ENCODE measurements around the gene BCL7A. TPM values are rescaled to one million over a fixed set of nuclear protein-coding genes. Genes with fewer than 3 reads are reported as not detected.
"Not testable (repeated sequence)": the region's sequence is repeated elsewhere in the genome, so short reads cannot be mapped to it uniquely, and the experiment has no call there.

The BCL7A gene
- total RNA-seq (2014; rRNA removed; shearing (Covaris generic)), result 10.6 and 16.1 TPM in 2 replicates

DNA sequence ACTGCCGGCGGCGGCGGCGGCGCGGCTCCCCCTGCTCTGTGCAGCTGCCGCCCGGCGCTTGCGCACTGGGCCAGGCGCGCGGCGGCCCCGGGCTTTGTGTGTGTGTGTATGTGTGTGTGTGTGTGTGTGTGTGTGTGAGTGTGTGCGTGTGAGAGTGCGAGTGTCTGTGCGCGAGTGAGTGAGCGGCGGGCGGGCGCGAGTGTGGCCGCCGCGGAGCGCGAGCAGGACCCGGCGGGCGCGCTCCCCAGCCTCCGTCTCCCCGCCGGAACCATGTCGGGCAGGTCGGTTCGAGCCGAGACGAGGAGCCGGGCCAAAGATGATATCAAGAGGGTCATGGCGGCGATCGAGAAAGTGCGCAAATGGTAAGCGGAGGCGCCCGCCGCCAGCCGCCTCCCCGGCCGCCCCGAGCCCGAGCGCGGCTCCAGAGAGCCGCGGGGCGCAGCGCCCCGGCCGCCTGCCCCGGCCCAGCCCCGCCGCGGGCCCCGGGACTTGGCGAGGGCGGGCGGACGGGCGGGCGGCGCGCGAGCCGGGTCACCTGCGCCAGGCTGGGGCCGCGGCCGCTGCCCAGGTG, at the start of gene BCL7A:
TSS of gene BCL7A (plus strand) at position 63 of the 571 bp plus-strand sequence. CDS start at position 271, 208 bp downstream.
- in situ Hi-C loops (cut with HindIII; ENCODE audit: low sequenced_read_pairs), result no loop called here
- DNase-seq (ENCODE audit: low spot score), result peak; percentile 69

DNA sequence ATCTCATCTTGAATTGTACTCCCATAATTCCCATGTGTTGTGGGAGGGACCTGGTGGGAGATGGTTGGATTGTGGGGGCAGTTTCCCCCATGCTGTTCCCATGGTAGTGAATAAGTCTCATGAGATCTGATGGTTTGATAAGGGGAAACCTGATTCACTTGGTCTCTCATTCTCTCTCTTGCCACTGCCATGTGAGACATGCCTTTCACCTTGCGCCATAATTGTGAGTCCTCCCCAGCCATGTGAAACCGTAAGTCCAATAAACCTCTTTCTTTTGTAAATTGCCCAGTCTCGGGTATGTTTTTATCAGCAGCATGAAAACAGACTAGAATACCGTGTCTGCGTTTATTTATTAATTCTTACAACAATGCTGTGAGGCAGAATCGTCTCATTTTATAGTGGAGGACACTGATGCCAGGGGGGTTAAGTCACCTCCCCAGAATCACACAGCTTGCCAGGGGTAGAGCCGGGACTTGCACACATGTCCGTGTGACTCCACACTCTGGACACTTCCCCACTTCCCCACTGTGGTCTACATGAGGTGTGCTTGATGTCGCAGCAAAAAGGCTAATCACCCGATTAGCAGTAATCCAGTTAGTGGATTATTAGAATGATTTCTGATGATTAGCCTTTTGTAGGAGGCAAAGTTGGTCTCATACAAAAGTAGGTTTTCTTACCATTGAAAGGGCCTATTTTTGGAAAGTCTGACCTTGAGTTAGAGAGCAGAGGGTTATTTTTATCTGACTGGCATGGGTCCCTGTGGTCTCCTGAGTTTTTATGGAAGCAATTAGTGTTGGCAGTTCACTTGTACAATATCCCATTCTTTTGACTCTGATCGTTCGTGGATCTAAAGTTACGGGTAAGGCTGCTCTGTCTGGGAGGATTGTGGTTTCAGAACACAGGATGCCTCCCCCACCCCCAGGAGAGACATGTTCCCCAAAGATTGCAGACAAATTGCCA, 47.4 kb upstream of the BCL7A start:
- DNase-seq (ENCODE audit: low spot score), result no peak
- in situ Hi-C loops (cut with HindIII; ENCODE audit: low sequenced_read_pairs), result no loop called here

DNA sequence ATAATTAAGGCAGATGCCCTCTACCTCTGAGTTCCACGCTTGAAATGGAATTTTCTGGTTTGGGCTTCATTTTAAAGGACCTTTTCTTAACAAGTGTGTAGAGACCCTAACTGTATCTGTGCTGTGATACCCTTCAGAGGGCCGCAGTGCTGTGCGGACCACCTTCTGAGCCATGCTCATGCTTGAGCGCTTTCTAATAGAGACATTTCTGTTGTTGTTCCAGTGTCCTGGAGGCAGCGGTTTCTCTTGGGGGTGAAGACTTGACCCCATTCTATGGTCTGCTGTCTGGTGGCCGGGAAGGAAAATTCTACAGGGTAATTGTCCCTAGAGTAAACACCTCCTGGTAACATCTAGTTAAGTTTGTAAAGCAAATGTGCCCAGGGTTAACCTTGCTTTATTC, 46.7 kb upstream of the BCL7A start:
- in situ Hi-C loops (cut with HindIII; ENCODE audit: low sequenced_read_pairs), result no loop called here
- DNase-seq (ENCODE audit: low spot score), result no peak

DNA sequence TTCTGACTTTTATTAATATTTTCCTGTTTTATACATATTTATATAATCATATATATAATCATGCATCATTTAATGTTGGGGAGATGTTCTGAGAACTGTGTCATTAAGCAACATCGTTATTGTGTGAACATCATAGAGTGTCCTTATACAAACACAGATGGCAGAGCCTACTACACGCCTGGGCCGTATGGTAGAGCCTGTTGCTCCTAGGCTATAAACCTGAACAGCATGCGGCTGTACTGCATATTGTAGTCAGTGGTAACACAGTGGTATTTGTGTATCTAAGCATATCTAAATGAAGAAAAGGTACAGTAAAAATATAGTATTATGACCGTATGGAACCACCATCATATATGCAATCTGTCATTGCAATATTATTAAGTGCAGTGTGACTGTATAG, 44.7 kb upstream of the BCL7A start:
- DNase-seq (ENCODE audit: low spot score), result no peak
- in situ Hi-C loops (cut with HindIII; ENCODE audit: low sequenced_read_pairs), result no loop called here

DNA sequence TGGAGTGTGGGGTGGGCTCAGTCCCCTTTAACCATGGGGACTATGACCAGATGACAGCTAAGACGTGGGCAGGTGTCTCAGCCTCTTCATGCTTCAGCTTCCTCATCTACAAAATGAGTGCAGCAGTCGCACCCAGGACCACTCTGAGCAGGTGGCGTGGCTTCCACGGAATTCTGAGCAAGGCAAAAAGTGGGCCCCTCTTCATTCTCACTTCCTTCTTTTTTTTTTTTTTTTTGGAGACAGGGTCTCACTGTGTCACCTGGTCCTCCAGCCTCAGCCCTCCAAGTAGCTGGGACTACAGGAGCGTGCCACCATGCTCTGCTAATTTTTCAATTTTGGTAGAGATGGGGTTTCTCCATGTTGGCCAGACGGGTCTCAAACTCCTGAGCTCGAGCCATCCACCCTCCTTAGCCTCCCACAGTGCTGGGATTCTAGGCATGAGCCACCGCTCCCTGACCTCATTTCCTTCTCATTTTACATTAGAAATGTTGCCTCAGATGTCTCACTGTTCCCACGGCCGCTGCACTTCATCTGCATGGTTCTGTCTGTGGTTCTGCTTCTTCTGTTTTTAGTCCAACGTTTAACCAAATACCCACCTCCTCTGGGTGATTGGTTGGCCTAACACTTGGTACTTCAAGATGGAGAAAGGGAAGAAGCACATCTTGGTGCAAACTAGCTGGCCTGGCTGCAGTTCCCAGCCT, 41.3 kb upstream of the BCL7A start:
- DNase-seq (ENCODE audit: low spot score), result no peak
- in situ Hi-C loops (cut with HindIII; ENCODE audit: low sequenced_read_pairs), result no loop called here

DNA sequence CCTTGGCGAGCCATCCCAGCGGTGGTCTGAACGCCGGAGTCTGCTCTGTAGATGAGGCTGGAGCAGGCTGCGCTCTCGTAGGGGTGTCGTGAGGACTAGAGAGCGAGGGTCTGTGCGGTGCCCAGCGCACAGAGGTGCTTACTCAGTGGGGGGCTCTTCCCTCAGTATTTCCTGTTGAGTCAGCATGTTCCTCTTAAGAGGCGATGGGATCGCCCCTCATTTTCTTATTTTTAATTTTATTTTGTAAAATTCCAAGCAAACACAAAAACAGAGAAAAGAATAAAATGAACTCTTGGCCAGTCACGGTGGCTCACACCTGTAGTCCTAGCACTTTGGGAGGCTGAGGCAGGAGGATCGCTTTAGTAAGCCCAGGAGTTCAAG, 40.8 kb upstream of the BCL7A start:
- in situ Hi-C loops (cut with HindIII; ENCODE audit: low sequenced_read_pairs), result no loop called here
- no peak for DNase-seq (ENCODE audit: low spot score)

DNA sequence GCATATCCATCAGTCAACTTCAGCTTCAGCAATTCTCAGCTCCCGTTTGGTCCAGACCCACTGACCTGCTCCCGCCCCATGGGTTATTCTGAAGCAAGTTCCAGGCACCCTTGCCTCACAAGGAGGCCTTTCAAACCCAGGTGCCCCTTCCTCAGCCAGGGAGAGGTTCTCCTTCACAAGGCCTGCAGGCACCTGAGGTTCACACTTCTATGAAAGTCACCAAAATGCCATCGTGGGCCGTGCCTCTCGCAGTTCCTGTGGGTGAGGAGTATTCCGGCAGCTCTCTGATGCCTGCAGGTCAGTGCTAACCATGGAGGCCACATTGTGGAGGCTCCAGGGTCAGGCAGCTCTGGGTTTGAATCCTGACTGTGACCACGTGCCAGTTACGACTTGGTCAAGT, 40.2 kb upstream of the BCL7A start:
- DNase-seq (ENCODE audit: low spot score), result no peak
- in situ Hi-C loops (cut with HindIII; ENCODE audit: low sequenced_read_pairs), result no loop called here

DNA sequence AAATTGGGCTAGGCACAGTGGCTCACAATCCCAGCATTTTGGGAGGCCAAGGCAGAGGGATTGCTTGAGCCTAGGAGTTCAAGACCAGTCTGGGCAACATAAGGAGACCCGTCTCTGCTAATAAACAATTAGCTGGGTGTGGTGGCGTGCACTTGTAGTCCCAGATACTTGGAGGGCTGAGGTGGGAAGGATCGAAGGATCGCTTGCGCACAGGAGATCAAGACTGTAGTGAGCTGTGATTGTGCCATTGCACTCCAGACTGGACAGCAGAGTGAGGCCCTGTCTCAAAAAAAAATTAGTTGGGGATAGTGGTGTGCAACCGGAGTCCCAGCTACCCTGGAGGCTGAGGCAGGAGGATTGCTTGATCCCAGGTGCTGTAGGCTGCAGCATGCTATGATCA, 38.7 kb upstream of the BCL7A start:
- in situ Hi-C loops (cut with HindIII; ENCODE audit: low sequenced_read_pairs), result no loop called here
- no peak for DNase-seq (ENCODE audit: low spot score)

DNA sequence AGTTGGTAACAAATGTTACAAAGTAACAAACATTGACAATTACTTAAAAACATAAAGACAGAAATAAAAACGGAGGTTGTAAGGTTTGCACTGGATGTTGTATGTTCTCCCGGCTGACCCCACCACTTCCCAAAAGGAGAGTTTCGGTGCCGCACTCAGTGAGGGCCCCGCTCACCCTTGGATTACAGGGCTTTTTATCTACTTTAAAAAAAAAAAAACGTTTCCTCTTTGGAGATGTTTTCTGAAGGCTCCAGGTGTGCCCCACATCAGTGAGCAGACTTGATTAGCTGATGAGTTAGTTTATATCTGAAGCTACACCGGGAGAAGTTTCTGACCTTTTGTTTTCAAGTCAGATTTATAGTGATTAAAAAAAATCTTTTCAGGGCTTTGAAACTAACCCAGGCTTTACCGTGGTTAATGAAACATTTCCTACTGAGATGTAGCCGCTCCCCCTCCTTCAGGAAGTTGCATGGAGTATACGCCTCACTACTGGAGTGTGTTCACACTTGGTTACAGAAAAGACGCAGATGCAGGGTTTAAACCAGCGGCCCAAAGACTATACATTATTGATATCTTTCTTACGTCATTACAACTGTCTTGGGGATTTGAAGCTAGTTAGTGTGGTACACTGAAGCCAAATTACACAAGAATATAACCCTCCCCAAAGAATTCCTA, 38.0 kb upstream of the BCL7A start:
- no peak for DNase-seq (ENCODE audit: low spot score)
- in situ Hi-C loops (cut with HindIII; ENCODE audit: low sequenced_read_pairs), result no loop called here

DNA sequence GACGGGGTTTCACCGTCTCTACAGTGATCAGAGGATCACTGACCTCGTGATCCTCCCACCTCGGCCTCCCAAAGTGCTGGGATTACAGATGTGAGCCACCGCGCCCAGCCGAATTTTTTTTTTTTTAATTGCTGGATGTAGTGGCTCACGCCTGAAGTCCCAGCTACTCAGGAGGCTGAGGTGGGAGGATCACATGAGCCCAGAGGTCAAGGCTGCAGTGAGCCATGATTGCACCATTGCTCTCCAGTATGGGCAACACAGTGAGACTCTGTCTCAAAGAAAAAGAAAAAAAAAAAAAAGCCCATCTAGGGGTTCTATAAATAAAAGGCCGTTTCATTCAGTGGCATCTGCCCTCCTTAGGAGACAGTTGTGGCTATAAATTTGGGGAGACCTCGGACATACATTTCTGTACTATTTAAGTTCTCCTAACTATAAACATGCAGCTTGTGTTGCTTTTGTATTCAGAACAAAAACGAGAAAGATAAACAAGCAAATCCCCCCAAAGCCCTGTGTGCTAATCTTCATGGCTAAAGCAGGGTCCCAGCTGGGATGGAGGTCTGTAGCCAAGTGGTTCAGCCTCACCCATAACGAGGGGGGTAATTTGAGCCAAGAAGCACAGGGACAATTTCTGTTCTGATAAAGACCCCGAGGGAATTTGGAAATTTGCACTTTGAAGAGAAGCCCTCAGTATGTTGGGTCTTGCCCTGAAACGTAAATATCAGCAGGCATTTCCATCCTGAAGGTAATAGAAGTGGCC, 35.0 kb upstream of the BCL7A start:
- DNase-seq (ENCODE audit: low spot score), result no peak
- in situ Hi-C loops (cut with HindIII; ENCODE audit: low sequenced_read_pairs), result no loop called here

DNA sequence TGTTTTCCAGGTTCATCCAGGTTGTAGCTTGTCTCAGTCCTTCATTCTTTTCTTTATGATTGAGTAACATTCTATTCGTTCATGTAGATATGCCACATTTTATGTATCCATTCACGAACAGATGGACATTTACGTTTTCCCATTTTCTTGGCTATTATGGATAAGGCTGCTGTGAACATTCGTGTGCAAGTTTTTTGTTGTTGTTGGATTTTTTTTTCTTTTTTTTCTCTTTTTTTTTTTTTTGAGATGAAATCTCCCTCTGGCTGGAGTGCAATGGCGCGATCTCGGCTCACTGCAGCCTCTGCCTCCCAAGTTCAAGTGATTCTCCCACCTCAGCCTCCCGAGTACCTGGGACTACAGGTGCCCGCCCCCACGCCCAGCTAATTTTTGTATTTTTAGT, 33.2 kb upstream of the BCL7A start:
- in situ Hi-C loops (cut with HindIII; ENCODE audit: low sequenced_read_pairs); DNase-seq (ENCODE audit: low spot score): not testable (repeated sequence)

DNA sequence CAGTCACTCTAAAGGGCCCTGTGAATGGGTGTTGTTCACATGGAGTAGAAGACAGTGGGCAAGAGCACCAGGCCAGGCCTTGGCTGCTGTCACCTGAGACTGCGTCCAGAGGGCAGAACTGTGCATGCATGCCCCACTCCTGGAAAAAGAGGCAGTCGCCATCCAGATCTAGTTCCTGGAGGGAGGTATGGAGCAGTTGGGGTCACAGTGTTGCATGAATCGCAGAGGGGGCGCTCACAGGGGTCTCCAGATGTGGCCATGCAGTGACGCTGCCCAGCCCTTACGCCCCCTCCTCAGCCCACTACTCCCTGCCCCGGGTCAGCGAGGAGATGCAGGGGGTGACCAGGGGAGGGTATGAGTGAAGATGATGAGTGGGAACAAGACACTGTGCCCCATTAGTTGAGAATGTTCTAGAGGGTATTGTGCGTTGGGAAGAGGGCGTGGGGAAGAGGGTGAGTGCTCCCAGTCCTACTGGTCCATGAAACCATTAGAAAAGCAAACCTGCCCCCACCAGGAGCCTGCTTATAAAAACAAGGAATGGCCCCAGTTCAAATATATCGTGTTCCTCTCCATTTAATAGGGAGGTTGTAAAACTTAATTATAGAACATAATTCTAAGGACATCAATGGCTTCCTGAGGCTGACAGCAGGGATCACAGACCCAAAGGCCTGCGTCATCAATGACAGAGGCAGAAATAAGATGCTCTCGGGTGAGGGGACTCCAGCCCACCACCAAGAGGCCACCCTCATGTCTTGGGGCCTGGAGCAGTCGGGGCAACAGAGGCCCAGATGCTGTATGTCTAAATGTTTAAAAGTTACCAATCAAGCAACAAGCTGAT, 32.2 kb upstream of the BCL7A start:
- in situ Hi-C loops (cut with HindIII; ENCODE audit: low sequenced_read_pairs), result no loop called here
- DNase-seq (ENCODE audit: low spot score), result no peak

DNA sequence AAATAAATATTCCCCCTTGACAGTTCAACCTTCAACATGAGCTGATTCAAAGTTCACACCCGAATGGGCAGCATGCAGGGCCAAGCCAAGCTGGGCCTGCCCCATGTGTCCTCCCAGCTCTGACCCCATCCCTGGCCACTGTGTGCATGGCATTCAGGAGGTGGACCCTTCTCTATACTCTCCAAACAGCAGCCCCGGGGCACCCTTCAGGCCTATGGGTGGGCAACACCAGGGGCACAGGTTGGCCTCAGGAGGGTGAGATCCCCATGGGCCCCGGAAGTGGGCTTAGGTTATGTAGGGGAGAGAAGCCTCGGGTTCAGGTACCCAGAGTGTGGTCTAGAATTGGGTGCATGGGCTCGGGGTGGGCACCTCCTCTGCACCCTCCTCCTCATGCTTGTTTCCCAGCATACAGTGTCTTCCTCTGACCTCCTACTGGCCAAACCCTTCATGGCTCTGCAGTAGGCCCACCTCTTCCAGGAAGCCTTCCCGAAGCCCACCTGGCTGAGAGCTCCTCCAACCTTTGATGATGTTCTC, 31.5 kb upstream of the BCL7A start:
- no peak for DNase-seq (ENCODE audit: low spot score)

DNA sequence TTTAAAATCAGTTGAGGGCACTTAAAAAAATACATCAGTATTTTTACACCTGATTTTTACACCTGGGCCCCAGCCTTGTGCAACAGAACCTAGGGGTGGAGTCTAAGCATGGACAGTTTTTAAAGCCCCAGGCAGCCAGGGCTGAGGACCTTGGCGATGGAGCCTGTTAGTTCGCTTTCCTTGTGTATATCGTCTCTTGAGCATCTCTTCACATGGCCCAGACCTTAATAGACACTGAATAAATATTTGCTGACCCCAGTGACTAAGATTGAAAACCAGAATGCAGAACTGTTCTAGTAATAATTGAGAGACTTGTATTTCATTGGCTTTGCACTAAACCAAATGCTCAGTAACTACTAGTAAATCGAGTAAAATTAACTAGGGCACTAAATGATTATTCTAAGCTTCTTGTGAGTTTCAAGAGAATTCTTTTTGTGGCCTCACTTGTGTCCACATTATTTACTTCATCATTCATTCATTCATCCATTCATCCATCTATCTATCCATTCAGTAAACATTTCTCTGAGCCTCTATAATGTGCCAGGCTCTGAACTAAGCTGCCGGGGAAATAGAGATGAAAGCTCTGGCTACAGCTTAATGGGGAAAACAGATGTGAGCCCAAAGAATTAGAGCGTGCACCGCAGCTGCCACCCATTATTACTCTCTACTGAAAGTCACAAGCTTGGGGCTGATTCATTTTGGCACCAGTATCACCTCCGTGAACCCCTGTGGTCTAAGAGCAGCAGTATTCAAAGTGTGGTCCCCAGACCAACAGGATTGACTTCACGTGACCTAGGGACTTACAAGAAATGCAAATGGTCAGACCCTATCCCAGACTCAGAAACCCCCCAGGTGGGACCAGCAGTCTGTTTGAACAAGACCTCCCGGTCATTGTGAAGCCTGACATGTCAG, 30.7 kb upstream of the BCL7A start:
- in situ Hi-C loops (cut with HindIII; ENCODE audit: low sequenced_read_pairs), result no loop called here
- no peak for DNase-seq (ENCODE audit: low spot score)

More for the DNA sequence above, 31.5 kb upstream of the BCL7A start:
- in situ Hi-C loops (cut with HindIII; ENCODE audit: low sequenced_read_pairs), result no loop called here

DNA sequence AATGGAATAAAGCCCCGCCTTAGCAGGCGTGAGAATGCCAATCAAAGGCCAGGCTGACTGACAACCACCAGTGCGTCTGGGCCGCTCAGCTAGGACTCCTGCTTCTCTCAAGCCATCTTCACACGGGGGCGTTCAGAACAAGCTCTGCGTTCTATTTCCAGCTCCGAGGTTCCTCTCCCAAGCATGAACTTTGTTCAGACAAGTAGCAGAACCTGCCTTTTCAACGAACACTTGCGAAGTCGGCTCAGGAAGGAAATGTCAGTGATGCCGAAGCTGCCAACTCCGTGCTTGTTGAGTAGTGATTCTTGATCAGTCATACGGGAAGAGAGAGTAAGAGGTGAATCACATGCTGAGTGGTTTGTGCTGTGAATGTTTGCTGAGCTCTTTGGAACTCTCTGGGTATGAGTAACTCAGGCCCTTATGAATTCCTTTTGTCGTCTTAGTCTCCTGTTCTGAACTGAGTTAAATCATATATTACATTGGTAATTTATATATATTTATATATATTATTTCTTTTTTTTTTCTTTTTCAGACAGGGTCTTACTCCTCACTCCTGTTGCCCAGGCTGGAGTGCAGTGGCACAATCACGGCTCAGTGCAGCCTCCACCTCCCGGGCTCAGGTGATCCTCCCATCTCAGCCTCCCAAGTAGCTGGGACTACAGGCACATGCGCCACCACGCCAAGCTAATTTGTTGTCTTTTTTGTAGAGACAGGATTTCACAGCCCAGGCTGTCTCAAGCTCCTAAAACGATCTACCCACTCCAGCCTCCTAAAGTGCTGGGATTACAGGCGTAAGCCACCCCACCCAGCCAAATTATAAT, 29.4 kb upstream of the BCL7A start:
- no peak for DNase-seq (ENCODE audit: low spot score)
- in situ Hi-C loops (cut with HindIII; ENCODE audit: low sequenced_read_pairs), result no loop called here

All from G401 (cell line).